ENCODE results near the gene PDE4D. TPM values are rescaled to one million over a fixed set of nuclear protein-coding genes. Genes with fewer than 3 reads are reported as not detected.

PDE4D gene
- total RNA-seq, 2 experiments from 2014 or later = 0.50 to 0.51 TPM

- H3K9me3 ChIP-seq (ENCODE audit: low read length) = no peaks in the 10 kb centered on the region
- no peaks in the 10 kb centered on the region for H3K4me1 ChIP-seq (ENCODE audit: insufficient read depth, low read length, poor library complexity, severe bottlenecking)
- TF ChIP-seq, protein P1, sequence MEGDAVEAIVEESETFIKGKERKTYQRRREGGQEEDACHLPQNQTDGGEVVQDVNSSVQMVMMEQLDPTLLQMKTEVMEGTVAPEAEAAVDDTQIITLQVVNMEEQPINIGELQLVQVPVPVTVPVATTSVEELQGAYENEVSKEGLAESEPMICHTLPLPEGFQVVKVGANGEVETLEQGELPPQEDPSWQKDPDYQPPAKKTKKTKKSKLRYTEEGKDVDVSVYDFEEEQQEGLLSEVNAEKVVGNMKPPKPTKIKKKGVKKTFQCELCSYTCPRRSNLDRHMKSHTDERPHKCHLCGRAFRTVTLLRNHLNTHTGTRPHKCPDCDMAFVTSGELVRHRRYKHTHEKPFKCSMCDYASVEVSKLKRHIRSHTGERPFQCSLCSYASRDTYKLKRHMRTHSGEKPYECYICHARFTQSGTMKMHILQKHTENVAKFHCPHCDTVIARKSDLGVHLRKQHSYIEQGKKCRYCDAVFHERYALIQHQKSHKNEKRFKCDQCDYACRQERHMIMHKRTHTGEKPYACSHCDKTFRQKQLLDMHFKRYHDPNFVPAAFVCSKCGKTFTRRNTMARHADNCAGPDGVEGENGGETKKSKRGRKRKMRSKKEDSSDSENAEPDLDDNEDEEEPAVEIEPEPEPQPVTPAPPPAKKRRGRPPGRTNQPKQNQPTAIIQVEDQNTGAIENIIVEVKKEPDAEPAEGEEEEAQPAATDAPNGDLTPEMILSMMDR (conservative IDR thresholded peaks at IDR 0.05; ENCODE audit: low read length) = no peak
- TF ChIP-seq EZH2phosphoT487 (IDR thresholded peaks at IDR 0.05; ENCODE audit: borderline replicate concordance, low read depth, low read length) = no peak
- CTCF ChIA-PET (ENCODE audit: unreplicated experiment) = no interaction called here
- H2AFZ ChIP-seq (ENCODE audit: low read length) = no peak overlapping the region
- H4K20me1 ChIP-seq (ENCODE audit: insufficient read depth, low read length) = no peaks in the 10 kb centered on the region
- BruUV-seq (replicated peaks) = no TSS peak
- intact Hi-C loops (cut with micrococcal nuclease; ENCODE audit: unreplicated experiment) = no loop called here
- H3K9me2 ChIP-seq (ENCODE audit: insufficient read depth, low read length) = no peaks in the 10 kb centered on the region
- POLR2A ChIA-PET = no interaction called here
- H3K27ac ChIP-seq (ENCODE audit: low read depth, low read length, poor library complexity, severe bottlenecking) = no peak overlapping the region
- no peak for DNase-seq (ENCODE audit: low spot score)
- H3K36me3 ChIP-seq (ENCODE audit: insufficient read depth, low read length) = no peaks in the 10 kb centered on the region
- H3K4me3 ChIP-seq (ENCODE audit: low read depth, low read length, poor library complexity, severe bottlenecking) = no peak overlapping the region
- H3K4me2 ChIP-seq (ENCODE audit: low read length) = no peak overlapping the region
- H3K79me2 ChIP-seq (ENCODE audit: insufficient read depth, low read depth, low read length) = no peaks in the 10 kb centered on the region
These were observed 852.7 kb downstream of the PDE4D start for GRCh38 chr5:59040804-59041201.

DNA sequence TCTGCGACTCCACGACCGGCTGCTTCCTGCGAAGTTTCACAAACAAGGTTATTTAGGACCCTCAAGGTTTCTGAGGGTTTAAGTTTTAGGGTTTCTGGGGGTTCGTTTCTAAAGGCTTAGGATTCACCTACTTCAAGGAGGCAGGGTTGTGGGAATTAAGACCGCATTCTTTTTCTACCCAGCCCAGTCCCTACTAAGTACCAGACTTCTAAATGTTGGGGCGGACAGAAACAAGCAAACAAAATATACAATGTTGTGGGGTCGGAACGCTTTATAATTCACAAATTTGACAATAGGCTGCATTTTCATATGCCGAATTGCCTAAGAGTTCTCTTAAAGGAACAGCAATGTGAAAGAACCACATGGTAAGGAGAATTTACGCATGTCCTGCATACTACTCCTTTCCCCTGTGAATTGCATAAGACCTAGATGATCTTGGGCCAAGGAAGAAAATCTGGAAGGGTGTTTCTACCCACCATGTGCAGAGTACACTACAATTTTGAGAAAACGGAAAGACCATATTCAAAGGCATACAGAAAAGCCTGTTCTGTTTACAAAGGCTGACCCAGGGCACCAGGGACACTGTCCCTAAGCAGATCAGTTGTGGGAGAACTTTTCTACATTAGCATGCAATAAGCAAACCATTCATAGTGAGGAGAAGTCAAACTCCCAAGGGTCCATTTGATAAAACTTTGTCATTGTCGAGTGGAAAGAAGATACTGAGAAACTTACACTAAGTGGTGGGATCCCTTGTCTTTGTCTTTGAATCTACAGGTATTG lies 853.3 kb downstream of the PDE4D start:
- Histone ChIP-seq H3K79me2 (ENCODE audit: insufficient read depth, low read depth, low read length) (no peaks in the 10 kb centered on the region), H3K4me1 (ENCODE audit: insufficient read depth, low read length, poor library complexity, severe bottlenecking) (no peaks in the 10 kb centered on the region), H3K9me2 (ENCODE audit: insufficient read depth, low read length) (no peaks in the 10 kb centered on the region), H3K4me2 (ENCODE audit: low read length) (no peak overlapping the region), H3K27ac (ENCODE audit: low read depth, low read length, poor library complexity, severe bottlenecking) (no peak overlapping the region), H3K4me3 (ENCODE audit: low read depth, low read length, poor library complexity, severe bottlenecking) (no peak overlapping the region), H4K20me1 (ENCODE audit: insufficient read depth, low read length) (no peaks in the 10 kb centered on the region), H2AFZ (ENCODE audit: low read length) (no peak overlapping the region), H3K36me3 (ENCODE audit: insufficient read depth, low read length) (no peaks in the 10 kb centered on the region), H3K9me3 (ENCODE audit: low read length) (no peaks in the 10 kb centered on the region)
- CTCF ChIA-PET (ENCODE audit: unreplicated experiment) = no interaction called here
- POLR2A ChIA-PET = no interaction called here
- peak; percentile 79; the same call in 1 of the 2 replicates for TF ChIP-seq EZH2phosphoT487 (IDR thresholded peaks at IDR 0.05; ENCODE audit: borderline replicate concordance, low read depth, low read length)
- TF ChIP-seq, protein P1 (conservative IDR thresholded peaks at IDR 0.05; ENCODE audit: low read length) = no peak
- no TSS peak for BruUV-seq (replicated peaks)
- intact Hi-C loops (cut with micrococcal nuclease; ENCODE audit: unreplicated experiment) = no loop called here
- DNase-seq (ENCODE audit: low spot score) = no peak

- TF ChIP-seq, protein P1 (conservative IDR thresholded peaks at IDR 0.05; ENCODE audit: low read length) = no peak
- no peak for TF ChIP-seq EZH2phosphoT487 (IDR thresholded peaks at IDR 0.05; ENCODE audit: borderline replicate concordance, low read depth, low read length)
- H3K9me3 ChIP-seq (ENCODE audit: low read length) = no peaks in the 10 kb centered on the region
- no peaks in the 10 kb centered on the region for H3K4me1 ChIP-seq (ENCODE audit: insufficient read depth, low read length, poor library complexity, severe bottlenecking)
- H3K36me3 ChIP-seq (ENCODE audit: insufficient read depth, low read length) = no peaks in the 10 kb centered on the region
- H4K20me1 ChIP-seq (ENCODE audit: insufficient read depth, low read length) = no peaks in the 10 kb centered on the region
- no peak for DNase-seq (ENCODE audit: low spot score)
- intact Hi-C loops (cut with micrococcal nuclease; ENCODE audit: unreplicated experiment) = no loop called here
- ChIA-PET CTCF (ENCODE audit: unreplicated experiment) (no interaction called here), POLR2A (no interaction called here)
- H3K4me2 ChIP-seq (ENCODE audit: low read length) = peak overlapping the region; percentile 23; the same call in 1 of the 2 replicates
- H3K79me2 ChIP-seq (ENCODE audit: insufficient read depth, low read depth, low read length) = no peaks in the 10 kb centered on the region
- no peak overlapping the region for H3K27ac ChIP-seq (ENCODE audit: low read depth, low read length, poor library complexity, severe bottlenecking)
- H3K9me2 ChIP-seq (ENCODE audit: insufficient read depth, low read length) = no peaks in the 10 kb centered on the region
- H3K4me3 ChIP-seq (ENCODE audit: low read depth, low read length, poor library complexity, severe bottlenecking) = no peak overlapping the region
- no peak overlapping the region for H2AFZ ChIP-seq (ENCODE audit: low read length)
- BruUV-seq (replicated peaks) = no TSS peak
These were observed 854.1 kb downstream of the PDE4D start for GRCh38 chr5:59039296-59040023.
